Measurements from ENCODE around the gene PICK1. TPM values are rescaled to one million over a fixed set of nuclear protein-coding genes. Genes with fewer than 3 reads are reported as not detected.

The PICK1 gene
- total and polyA plus RNA-seq, 2 of the 8 experiments (the other 6 are each of a cell fraction or from before 2014, with no cell fraction given) = 20.4 to 22.9 TPM

- no peak overlapping the region for H2BK120ac ChIP-seq (replicated peaks; ENCODE audit: low read depth, low read length)
- H2BK5ac ChIP-seq (ENCODE audit: low read depth, low read length) = no peak overlapping the region
- no peaks in the 10 kb centered on the region for H3K23me2 ChIP-seq (ENCODE audit: low read depth, low read length)
- H4K8ac ChIP-seq (ENCODE audit: extremely low read depth, insufficient read depth, low read length) = no peak overlapping the region
- ChIA-PET CTCF (ENCODE audit: partially characterized antibody) (interaction anchor here (0.5 to 2.7 kb wide), 12 partner anchors 10 to 158 kb away, joined by 3 to 15 read pairs (median 3); no protein-coding TSS in a partner anchor), POLR2A (ENCODE audit: partially characterized antibody) (interaction anchor here (0.7 to 1.8 kb wide), 4 partner anchors 14 to 132 kb away, joined by 3 to 5 read pairs (median 4); no protein-coding TSS in a partner anchor)
- H4K5ac ChIP-seq (ENCODE audit: insufficient read length, low read depth, low read length) = no peak overlapping the region
- H3K36me3 ChIP-seq (ENCODE audit: control insufficient read depth in 2 of 4, insufficient read depth in 4 of 4, low read length in 3 of 4) = no peaks in the 10 kb centered on the region
- H2BK20ac ChIP-seq (ENCODE audit: low read length) = no peak overlapping the region
- DNase-seq (ENCODE audit: low read depth in 1 of 2, low spot score in 2 of 2) (no peak), FAIRE-seq (no peak)
- WGBS, 2 experiments (ENCODE audit: extremely low coverage in 1 of 2, insufficient coverage in 1 of 2, insufficient read length in 1 of 2, insufficient replicate concordance in 2 of 2, low coverage in 1 of 2, low lambda C conversion rate in 2 of 2, missing lambda C conversion rate in 1 of 2) = 88% methylated on average over 18 of the region's 20 CpGs; no CpG with 5 or more reads in 1 of the 2 experiments
- no peaks in the 10 kb centered on the region for H3K79me1 ChIP-seq (ENCODE audit: low read depth, low read length)
- no peaks in the 10 kb centered on the region; a peak in 1 of 7 replicates for H3K27me3 ChIP-seq (replicated peaks in 1 of 4; ENCODE audit: control insufficient read depth in 3 of 4, extremely low read depth in 1 of 4, insufficient read depth in 3 of 4, low read length in 3 of 4)
- H3K27ac ChIP-seq (ENCODE audit: low read depth, low read length) = no peak overlapping the region
- no peak overlapping the region for H3K4me2 ChIP-seq (ENCODE audit: insufficient read depth in 1 of 2, low read depth in 2 of 2, low read length in 2 of 2)
- no peak overlapping the region for H2AFZ ChIP-seq (ENCODE audit: low read length)
- H3K9me3 ChIP-seq (ENCODE audit: insufficient read depth in 2 of 2, low read depth in 1 of 2, low read length in 1 of 2) = no peaks in the 10 kb centered on the region
- H3K18ac ChIP-seq (ENCODE audit: extremely low read depth, low read length) = no peak overlapping the region; the same call in 1 of the 2 replicates
- H3K4ac ChIP-seq (replicated peaks; ENCODE audit: insufficient read length, low read depth, low read length) = no peak overlapping the region
- H3K14ac ChIP-seq (ENCODE audit: insufficient read length) = no peak overlapping the region
- no peak overlapping the region for H3K56ac ChIP-seq (replicated peaks; ENCODE audit: insufficient read length, low read depth, low read length)
- H4K20me1 ChIP-seq (replicated peaks in 1 of 2; ENCODE audit: control insufficient read depth in 1 of 2, insufficient read depth in 2 of 2, low read length in 2 of 2) = no peaks in the 10 kb centered on the region
- peaks cover 0 to 11% (median 4%) of the 10 kb centered on the region in 4 experiments; a peak in 4 of 7 replicates for H3K4me1 ChIP-seq (replicated peaks in 1 of 4; ENCODE audit: control insufficient read depth in 3 of 4, insufficient read depth in 4 of 4, low read length in 3 of 4)
- no peak overlapping the region for H3K23ac ChIP-seq (ENCODE audit: insufficient read length)
- H2BK15ac ChIP-seq (ENCODE audit: low read length) = no peak overlapping the region
- H2BK12ac ChIP-seq (ENCODE audit: low read depth, low read length) = peak overlapping the region; percentile 60; the same call in 1 of the 2 replicates
- H2AK5ac ChIP-seq (ENCODE audit: low read depth, low read length) = no peak overlapping the region
- H3K9ac ChIP-seq (replicated peaks in 1 of 4; ENCODE audit: extremely low read depth in 1 of 4, low read depth in 3 of 4, low read length in 3 of 4) = no peak overlapping the region
- H3K4me3 ChIP-seq (ENCODE audit: extremely low read depth in 1 of 4, insufficient read depth in 2 of 4, low read depth in 3 of 4, low read length in 4 of 4) = no peak overlapping the region
- no peak overlapping the region for H4K91ac ChIP-seq (replicated peaks; ENCODE audit: insufficient read length, low read length)
- no peaks in the 10 kb centered on the region for H3K79me2 ChIP-seq (ENCODE audit: control insufficient read depth in 1 of 2, insufficient read depth in 2 of 2, low read length in 2 of 2)
- TF ChIP-seq ZNF274 (IDR thresholded peaks at IDR 0.05; ENCODE audit: borderline replicate concordance, extremely low read depth, low read length) (no peak), RAD21 (IDR thresholded peaks at IDR 0.05 in 1 of 2, conservative IDR thresholded peaks at IDR 0.05 in 1 of 2; ENCODE audit: low read depth in 2 of 2, low read length in 2 of 2) (no peak), YY1 (IDR thresholded peaks at IDR 0.05; ENCODE audit: low read depth, low read length) (no peak), POLR2A (IDR thresholded peaks at IDR 0.05; ENCODE audit: control extremely low read depth in 1 of 2, low read depth in 2 of 2, low read length in 2 of 2) (no peak), E2F6 (IDR thresholded peaks at IDR 0.05) (no peak), SIX5 (IDR thresholded peaks at IDR 0.05; ENCODE audit: low read depth, low read length) (no peak), CHD1 (IDR thresholded peaks at IDR 0.05; ENCODE audit: low read depth, low read length) (no peak), TEAD4 (IDR thresholded peaks at IDR 0.05; ENCODE audit: low read depth, low read length) (no peak), EGR1 (IDR thresholded peaks at IDR 0.05; ENCODE audit: borderline replicate concordance, low read depth, low read length) (no peak), JUND (IDR thresholded peaks at IDR 0.05; ENCODE audit: low read length) (no peak), SP2 (IDR thresholded peaks at IDR 0.05; ENCODE audit: low read length) (no peak), SIRT6 (IDR thresholded peaks at IDR 0.05; ENCODE audit: low read length) (no peak), GTF2F1 (IDR thresholded peaks at IDR 0.05; ENCODE audit: borderline replicate concordance, low read depth, low read length) (no peak)
These were observed 7.2 kb upstream of the PICK1 start for GRCh38 chr22:38049812-38050619.
